ENCODE data around the gene RNF121.

The RNF121 gene

DNA sequence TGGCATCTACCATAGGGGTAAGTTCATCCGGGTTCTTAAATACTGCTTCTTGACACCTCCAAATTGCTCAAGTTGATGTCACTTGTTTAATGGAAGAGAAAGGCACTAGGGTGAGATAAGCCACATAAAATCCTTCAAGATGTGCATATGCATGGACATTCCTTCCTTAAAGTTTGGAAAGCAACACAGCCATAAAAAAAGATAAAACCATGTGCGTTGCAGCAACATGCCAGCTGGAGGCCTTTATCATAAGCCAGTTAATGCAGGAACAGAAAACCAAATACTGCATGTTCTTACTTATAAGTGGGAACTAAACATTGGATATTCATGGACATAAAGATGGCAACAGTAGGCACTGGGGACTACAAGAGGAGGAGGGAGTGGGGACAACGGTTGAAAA lies 61.9 kb downstream of the RNF121 start:
- no peak for DNase-seq (ENCODE audit: low spot score)

DNA sequence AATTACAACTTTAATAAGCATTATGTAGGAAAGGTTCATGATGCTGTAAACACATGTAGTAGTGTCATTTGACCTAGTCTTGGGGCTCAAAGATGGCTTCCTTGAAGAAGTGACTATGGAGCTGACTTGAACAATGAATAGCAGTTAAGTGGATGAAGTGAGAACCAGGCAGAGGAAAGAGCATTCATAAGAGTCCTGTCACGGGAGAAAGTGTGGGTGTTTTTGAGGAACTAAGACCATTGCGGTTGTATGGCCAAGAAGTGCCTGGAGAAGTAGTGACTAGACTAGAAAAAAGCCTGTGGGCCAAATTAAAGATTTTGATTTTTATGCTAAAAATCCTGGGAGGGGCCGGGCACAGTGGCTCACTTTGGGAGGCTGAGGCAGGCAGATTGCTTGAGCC lies 62.6 kb downstream of the RNF121 start:
- DNase-seq (ENCODE audit: low spot score), result no peak

DNA sequence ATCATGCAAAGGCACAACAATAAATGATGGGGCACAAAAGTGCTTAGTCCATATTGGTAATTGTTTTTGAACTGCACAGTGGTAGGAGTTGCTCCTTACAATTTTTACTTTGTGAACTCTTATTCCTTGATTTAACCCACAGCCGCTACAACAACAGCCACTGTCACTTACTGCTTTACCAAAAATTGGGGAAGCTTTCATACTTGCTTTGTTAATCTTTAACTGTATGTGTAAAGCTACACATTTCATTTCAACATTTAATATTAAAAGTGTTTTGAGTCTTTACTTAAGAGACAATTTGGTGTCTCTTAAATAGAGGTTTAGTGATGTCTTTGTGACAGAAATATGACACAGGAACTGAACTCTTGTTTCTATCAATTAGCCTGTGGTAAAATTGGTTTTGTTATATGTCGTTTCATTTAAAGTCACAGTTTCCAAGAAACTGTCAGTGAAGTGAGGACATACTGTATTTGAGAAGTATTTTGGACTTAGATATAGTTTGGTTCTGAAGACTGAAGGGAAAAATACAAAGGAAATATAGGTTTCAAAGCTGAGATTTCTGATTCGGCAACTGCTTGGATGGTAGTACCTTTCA lies 63.4 kb downstream of the RNF121 start:
- DNase-seq (ENCODE audit: low spot score), result no peak

DNA sequence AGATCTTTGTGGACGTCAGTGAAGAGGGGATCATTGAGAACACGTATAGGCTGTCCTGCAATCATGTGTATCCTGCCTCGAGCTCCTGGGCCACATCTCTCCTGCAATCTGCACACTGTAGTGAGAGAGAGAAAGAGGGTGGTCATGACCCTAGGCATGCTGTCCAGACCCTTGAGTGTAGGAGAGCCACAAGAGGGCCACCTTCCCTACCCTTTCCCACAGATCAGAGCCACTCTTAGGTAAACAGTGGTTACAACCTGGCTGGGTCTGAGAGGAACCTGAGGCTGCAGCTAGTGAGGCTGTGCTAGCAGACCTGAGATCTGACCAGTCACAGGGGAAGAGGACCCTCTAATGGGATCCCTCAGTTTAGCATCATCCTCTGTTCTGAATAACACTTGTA lies 65.9 kb downstream of the RNF121 start:
- no peak for DNase-seq (ENCODE audit: low spot score)

DNA sequence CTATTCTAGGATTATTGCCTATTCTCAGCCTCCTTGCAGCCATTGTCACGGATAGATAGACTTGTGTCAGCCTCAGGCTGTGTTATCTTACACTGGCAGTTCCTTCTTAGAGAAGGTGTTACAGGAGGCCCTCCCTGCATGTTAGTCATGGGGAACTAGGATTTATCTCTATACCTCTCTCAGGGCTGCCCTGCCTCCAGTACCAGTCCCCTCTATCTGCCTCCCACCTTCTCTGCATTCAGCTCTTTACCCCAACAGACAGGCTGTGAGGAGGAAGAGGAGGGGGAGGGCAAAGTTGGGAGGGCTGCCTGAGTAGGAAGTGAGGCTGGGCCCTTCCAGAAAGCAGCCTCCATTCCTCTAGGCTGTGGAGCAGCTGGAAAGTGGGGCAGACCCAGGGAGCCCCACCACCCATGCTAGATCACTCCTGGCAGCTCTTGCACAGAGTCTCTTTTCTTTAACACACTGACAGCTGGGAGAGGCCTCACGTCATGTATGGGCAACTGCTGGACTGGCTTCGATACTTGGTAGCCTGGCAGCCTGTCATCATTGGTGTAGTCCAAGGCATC lies 67.0 kb downstream of the RNF121 start:
- DNase-seq (ENCODE audit: low spot score), result no peak

DNA sequence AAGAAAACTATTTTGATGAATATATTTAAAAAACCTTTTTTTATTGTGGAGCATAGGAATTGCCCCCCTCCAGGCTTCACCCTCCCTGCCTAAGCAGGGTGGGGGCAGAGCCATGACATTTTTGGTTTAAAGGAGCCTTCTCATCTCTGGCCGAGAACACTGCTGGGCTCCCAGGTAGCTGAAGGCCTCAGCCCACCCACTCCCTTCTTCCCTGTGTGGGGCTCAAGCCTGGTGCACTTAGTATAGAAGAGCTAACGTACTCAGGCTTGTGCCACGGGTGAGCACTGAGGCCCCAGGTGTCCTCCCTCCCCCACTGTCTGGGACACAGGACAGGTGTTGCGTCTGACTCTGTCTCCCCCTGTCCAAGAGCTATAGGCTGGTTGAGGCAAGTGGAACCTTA lies 67.7 kb downstream of the RNF121 start:
- DNase-seq (ENCODE audit: low spot score), result no peak

DNA sequence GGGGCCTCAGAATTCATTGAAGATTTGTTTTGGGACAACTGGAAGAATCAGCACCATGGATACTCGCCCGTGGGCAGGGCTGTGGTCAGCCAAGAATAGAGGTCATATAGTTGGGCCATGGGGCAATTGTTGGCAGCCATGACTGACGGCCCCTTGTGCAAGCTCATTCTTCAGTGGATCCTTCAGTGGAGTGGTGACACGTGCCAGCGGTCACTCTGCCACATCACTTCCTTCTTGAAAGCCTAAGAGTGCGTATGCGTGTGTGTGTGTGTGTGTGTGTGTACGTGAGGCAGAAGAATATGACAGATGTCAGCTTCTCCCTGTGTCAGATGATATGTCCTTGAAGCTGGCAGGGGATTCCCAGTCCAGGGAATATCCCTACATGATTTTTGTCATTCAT lies 68.1 kb downstream of the RNF121 start:
- DNase-seq (ENCODE audit: low spot score), result no peak

DNA sequence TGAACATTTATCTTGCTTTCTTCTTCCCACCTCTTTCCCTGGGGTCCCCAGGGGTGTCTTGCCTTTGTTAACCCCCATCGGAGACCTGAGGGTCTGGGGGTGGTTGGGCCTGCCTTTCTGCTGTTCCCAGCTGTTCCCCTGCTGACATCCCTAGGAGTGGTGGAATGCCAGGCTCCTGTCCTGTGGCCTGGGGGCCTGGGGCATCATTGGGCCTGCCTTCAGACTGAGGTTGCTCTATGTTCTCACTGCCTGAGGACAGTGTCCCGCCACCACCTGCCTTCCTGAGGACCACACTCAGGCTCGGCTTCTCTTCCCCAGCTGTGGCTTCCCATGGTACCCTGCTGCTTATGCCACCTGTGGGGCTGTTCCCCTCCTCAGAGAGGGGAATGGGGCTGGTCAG lies 68.7 kb downstream of the RNF121 start:
- no peak for DNase-seq (ENCODE audit: low spot score)

DNA sequence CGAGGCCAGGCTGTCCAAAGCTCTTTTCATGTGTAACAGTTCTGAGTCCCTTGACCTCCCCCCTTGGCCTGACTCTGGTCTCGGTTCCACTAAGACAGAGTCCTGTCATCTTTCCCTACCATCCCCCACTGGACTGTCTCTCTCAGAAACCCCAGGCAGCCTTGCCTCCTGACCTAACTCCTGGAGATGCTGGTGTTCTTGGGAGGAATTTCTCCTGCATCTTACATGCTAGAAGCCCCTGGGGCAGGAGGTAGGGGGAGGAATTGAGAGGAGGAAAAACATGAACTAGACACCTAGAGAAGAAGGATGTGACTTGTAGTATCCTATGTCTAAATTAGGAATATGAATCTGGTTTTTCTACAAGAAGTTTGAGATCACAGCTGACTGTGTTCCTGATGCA lies 69.2 kb downstream of the RNF121 start:
- no peak for DNase-seq (ENCODE audit: low spot score)

DNA sequence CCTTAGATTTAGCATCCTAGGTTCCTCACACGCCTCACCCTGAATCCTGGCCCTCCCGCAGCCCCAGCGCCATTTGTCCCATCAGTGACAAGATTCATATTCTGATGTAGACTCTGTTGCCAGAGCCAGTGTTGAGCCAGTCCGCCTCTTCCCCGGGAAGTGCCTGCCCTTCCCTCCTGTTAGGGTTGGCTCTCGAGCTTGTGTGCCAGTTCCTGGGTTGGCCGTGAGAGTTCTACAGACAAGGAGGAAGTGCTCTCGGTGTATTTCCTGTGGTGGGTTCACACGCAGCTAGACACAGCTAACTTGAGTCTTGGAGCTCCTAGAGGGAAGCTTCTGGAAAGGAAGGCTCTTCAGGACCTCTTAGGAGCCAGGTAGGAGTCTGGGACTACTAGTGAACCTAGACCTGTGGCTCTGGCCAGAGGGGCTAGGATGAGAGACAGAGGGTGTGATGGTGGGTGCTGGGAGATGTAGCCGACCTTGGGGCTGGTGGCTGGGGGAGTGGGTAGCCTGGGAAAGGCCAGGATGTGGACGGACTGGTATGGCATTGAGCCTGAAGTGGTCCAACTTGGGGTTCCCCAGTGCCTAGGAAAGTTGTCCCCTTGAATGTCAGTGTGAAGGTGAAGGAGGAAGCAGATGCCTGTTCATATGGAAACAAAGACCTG lies 69.9 kb downstream of the RNF121 start, which contains the start of gene IL18BP:
TSS of gene IL18BP (plus strand) at position 261 of the 662 bp plus-strand sequence. CDS start 1,076 bp downstream, outside the sequence.
- DNase-seq (ENCODE audit: low spot score), result no peak

DNA sequence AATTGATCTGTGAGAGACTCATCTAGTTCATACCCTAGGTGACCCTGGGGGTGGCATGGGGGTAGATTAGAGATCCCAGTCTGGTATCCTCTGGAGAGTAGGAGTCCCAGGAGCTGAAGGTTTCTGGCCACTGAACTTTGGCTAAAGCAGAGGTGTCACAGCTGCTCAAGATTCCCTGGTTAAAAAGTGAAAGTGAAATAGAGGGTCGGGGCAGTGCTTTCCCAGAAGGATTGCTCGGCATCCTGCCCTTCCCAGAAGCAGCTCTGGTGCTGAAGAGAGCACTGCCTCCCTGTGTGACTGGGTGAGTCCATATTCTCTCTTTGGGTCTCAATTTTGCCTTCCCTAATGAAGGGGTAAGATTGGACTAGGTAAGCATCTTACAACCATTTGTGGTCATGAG lies 70.5 kb downstream of the RNF121 start:
- DNase-seq (ENCODE audit: low spot score), result no peak

DNA sequence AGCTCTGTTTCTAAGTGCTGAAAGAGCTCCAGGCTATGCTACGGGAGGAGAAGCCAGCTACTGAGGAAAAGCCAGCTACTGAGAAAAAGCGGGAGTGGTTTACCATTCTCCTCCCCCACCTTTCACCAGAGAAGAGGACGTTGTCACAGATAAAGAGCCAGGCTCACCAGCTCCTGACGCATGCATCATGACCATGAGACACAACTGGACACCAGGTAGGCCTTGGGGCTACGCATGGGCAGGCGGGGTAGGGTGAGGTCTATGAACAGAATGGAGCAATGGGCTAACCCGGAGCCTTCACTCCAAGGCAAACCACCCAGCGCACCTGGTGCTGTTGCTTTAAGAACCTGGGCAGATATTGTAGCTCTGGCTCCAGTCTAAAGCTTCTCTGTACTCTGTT lies 71.0 kb downstream of the RNF121 start:
- no peak for DNase-seq (ENCODE audit: low spot score)

DNA sequence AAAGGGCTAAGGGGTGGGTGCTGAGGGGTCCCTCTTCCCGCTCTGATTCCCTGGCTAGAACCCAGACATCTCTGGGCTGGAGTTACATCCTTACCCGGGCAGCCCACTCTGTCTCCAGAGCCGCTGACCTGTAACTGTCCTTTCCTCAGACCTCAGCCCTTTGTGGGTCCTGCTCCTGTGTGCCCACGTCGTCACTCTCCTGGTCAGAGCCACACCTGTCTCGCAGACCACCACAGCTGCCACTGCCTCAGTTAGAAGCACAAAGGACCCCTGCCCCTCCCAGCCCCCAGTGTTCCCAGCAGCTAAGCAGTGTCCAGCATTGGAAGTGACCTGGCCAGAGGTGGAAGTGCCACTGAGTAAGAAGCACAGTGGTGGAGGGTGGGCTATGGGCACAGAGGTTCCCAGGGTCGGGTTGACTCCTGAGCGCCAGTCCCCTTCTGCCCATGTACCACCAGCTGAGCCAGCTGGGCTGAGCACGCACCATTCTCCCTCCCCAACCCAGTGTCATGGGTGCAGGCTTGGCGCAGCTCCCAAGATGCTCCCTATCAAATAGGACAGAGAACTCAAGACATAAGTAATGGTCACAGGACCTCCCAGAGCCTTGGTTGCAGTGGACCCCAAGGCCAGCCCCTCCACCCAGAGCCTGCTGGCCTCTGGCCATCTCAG lies 71.5 kb downstream of the RNF121 start:
- no peak for DNase-seq (ENCODE audit: low spot score)

DNA sequence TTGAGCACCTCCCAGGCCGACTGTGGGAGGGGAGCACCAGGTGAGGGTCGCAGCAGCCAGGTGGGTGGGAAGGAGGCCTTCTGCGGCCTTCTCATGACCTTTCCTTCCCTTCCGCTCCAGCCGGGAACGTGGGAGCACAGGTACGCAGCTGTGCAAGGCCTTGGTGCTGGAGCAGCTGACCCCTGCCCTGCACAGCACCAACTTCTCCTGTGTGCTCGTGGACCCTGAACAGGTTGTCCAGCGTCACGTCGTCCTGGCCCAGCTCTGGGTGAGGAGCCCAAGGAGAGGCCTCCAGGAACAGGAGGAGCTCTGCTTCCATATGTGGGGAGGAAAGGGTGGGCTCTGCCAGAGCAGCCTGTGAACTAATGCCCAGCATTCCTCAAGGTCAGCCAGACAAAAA lies 72.4 kb downstream of the RNF121 start:
- DNase-seq (ENCODE audit: low spot score), result no peak

DNA sequence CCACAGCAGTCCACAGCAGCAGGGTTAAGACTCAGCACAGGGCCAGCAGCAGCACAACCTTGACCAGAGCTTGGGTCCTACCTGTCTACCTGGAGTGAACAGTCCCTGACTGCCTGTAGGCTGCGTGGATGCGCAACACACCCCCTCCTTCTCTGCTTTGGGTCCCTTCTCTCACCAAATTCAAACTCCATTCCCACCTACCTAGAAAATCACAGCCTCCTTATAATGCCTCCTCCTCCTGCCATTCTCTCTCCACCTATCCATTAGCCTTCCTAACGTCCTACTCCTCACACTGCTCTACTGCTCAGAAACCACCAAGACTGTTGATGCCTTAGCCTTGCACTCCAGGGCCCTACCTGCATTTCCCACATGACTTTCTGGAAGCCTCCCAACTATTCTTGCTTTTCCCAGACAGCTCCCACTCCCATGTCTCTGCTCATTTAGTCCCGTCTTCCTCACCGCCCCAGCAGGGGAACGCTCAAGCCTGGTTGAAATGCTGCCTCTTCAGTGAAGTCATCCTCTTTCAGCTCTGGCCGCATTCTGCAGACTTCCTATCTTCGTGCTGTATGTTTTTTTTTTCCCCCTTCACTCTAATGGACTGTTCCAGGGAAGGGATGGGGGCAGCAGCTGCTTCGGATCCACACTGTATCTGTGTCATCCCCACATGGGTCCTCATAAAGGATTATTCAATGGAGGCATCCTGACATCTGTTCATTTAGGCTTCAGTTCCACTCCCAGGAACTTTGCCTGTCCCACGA lies 73.2 kb downstream of the RNF121 start:
- DNase-seq (ENCODE audit: low spot score), result no peak

DNA sequence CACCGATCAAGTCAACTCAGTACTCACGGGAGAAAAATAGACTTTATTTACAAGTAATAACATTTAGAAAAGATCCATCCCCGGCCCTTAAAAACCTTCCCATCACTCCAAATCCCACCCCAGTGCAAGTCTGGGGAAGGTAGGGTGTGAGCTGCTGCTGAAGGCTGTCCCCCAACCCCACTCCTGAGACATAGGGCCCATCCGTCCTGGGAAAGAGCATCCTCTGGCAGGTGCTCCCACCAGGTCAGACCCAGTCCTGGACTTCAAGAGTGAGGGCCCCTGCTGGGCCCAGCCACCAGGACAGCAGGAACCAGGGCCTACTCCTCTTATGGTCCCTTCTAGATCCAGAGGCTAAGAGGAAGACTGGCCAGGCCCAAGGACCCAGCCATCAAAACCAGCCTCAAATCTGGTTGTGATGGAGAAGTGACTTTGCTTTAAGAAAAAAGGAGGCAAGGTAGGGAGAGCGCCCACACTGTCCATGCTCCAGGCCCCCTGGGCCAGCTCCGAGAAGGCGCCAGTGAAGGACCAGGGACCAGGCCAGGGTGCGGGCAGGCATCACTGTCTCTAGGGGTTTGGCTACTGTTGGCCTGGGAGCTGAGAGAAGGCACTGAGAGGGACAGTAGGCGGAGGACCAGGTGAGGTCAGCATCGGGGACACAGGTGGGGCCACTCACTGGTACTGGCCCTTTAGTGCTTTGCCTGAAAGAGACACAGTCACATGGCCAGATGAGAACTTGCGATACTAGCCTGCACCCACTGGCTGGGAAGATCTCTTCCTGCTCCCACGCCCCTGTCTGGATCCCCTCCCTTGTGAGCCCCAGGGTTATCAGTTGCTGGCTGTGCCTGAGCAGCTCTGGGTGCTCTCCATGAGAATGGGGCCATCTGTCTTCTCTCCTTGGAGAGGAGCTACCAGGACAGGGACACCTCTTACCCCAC lies 74.3 kb downstream of the RNF121 start:
- DNase-seq (ENCODE audit: low spot score), result no peak

DNA sequence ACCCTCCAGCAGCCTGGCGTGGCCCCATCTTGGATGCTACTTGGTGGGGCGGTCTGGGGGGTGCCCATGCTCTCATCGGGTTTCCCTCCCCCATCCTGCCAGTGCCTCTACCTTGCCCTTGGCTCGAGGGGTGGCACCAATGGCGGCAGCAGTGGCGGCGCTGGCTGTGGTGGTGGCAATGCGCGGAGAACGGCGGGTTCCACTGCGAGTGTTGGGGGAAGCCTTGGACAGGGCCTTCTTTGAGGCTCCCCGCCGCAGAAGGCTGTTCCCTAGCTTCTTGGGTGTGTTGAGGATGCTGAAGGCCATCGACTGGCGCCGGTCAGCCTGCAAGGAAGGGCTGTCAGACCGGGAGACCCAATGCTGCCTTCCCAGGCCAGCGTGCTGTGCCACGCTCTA lies 74.9 kb downstream of the RNF121 start:
- DNase-seq (ENCODE audit: low spot score), result no peak

DNA sequence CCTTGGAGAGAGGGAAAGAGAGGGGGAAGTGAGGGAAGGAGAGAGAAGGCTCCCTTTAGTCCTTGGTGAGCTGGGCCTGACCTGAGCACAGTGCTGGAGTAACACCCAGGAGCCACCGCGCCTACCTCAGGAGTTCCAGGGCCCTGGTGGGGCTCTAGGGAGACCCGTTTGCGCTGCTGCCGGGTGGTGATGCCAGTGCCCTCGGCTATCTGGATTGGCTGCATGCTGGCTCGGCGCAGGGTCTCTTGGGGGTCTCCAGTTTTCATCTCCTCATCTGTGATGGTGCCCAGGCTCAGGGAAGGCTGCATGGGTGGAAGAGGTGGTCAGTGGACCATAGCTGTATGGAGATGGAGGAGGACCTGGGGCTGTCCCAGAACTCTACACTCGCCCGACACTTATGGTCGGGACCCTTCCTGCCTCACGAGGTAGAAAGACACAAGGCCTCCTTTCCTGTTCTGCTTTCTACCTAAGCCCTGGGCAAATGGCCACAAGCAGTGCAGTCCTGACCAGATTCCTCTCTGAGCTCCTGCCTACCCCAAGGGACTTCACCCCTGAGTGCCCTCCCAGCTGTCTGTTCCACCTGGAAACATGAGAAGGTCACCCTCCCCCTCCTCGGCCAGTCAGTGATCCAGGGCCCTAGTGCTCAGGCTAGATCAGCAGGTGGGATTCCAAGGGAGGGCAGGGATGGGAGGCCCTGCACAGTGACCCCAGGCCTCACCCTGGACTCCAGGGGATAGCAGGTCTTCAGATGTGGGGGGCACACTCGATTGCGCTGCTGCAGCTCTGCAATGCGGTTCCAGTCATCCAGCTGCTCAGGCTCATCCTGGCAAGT lies 75.9 kb downstream of the RNF121 start:
- DNase-seq (ENCODE audit: low spot score), result no peak

DNA sequence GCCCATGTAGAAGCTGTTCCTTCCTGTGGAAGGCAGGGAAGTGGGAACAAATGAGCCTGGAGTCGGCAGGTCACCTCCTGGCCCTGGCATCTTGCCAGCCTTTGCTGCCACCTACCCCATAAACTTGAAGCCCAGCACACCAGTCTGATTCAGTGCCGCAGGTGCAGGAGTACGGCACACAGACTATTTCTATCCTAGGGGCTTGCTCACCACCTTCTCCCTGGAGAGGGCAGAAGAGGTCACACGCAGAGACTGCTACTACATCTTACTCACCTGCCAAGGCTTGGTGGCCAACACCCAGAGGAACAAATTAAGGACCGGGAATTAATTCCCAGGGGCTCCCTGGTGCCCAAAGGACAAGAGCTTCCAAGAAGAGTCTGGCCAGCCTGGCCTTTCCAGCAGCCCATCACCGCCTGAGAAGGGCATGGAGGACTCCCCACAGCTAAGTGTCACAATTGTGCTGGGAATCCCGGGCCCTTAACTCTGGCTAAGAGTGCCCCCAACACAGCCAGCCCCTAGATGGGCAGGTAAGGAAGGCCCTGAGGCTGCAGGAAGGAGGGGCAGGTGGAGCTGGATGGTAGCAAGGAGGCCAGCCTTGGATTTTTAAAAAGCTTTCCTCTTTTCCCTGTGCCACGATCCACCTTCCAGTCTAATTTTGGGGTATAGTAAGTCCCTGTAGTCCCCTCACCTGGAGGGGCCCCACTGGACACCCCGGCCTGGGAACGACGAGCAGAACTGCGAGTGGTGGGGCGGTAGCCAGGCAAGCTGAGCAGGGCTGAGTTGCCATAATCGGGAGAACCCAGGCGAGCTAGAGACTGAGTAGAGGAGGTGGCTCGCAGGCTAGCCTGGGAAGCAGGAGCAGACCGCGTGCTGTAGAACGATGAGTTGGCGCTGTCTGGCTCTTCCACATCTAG lies 76.8 kb downstream of the RNF121 start:
- DNase-seq (ENCODE audit: low spot score), result no peak
